ENCODE data around the gene PITX1.

PITX1 gene

DNA sequence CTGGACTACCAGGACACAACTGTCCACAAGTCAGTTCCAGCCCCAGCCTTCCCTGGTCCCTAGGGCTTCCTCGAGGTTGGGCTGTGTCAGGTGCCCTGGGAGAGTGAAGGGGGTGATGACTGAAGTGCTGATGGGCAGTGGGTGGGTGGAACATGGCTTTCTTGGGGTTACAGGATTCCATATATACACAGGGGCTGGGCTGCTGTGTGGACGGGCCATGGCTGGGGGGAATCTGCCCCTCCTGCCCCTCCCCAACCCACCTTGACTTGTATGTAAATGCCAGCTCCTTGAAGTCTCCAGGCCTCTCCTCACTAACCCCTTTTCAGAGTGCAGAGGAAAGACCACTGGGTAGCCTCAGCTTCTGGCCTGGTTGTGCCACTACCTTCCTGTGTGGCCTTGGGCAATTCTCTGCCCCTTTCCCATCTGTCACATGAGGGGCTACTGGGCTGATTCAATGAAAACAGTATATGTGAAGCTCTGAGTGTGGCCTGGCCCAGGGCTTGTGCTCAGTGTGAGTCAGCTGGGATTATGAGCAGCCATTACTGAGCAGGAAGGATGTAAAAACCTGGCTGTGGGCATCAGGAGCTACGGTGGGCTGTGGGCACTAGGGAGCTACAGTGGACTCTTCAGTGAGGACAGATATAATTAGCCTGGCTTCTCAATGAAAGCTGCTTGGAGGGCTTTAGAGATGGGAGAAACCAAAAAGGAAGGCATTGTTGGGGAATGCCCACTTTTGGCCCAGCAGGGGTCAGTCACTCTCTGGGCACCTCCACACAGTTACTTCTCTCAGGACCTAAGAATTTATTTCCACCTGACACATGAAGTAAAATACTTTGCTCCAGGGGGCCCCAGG, 23.3 kb downstream of the PITX1 start:
- Histone ChIP-seq H3K27ac (no peak overlapping the region), H3K36me3 (no peaks in the 10 kb centered on the region), H3K4me1 (peaks cover 0 to 39% (median 27%) of the 10 kb centered on the region in 4 donors), H3K4me3 (no peak overlapping the region), H3K9me3 (no peaks in the 10 kb centered on the region), H3K27me3 (no peaks in the 10 kb centered on the region)
- TF ChIP-seq, protein P1, sequence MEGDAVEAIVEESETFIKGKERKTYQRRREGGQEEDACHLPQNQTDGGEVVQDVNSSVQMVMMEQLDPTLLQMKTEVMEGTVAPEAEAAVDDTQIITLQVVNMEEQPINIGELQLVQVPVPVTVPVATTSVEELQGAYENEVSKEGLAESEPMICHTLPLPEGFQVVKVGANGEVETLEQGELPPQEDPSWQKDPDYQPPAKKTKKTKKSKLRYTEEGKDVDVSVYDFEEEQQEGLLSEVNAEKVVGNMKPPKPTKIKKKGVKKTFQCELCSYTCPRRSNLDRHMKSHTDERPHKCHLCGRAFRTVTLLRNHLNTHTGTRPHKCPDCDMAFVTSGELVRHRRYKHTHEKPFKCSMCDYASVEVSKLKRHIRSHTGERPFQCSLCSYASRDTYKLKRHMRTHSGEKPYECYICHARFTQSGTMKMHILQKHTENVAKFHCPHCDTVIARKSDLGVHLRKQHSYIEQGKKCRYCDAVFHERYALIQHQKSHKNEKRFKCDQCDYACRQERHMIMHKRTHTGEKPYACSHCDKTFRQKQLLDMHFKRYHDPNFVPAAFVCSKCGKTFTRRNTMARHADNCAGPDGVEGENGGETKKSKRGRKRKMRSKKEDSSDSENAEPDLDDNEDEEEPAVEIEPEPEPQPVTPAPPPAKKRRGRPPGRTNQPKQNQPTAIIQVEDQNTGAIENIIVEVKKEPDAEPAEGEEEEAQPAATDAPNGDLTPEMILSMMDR (IDR thresholded peaks at IDR 0.05): peak in 1 of 2 experiments; percentile 12
- intact Hi-C loops (cut with DNase I; ENCODE audit: low total_unique reads): no loop called here
- DNase-seq: no peak

DNA sequence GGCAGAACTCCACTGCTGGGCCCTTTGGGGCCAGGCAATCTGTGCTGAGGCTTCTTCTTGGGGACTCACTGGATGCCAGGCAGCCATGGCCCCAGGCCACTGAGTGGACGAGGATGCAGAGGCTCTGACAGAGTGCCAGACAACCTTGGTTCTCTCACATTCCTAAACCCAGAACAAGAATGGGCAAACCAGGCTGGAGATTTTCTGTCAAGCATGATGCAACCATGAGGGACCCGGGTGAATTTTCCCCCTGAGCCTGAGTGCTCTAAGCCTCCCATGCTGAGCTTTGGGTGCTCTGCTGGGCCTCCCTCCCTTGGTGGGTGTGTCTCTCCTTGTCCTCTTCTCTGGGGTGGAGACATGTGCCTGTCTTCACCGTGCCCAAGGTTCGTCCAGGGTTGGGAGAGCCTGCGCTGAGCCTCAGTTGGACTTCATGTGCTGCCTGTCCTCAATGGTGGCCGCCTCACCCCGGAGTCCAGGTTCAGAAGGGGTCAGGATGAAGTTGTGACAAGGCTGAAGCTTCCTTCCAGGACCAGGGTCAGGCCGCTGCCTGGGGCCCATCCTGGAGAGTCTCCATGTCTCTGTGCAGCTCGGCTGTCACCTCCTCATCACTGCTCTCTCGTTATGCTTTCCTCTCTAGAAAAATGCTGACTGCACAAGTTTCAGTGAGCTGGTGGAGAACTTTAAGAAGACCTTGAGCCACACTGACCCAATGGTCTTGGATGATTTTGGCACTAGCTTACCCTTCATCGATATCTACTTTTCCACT, 24.1 kb downstream of the PITX1 start:
- DNase-seq: no peak
- Histone ChIP-seq H3K27me3 (no peaks in the 10 kb centered on the region), H3K36me3 (no peaks in the 10 kb centered on the region), H3K9me3 (no peaks in the 10 kb centered on the region), H3K4me3 (no peak overlapping the region), H3K27ac (no peak overlapping the region), H3K4me1 (peaks cover 0 to 31% (median 23%) of the 10 kb centered on the region in 4 donors)
- intact Hi-C loops (cut with DNase I; ENCODE audit: low total_unique reads): no loop called here
- TF ChIP-seq, protein P1 (IDR thresholded peaks at IDR 0.05): no peak

DNA sequence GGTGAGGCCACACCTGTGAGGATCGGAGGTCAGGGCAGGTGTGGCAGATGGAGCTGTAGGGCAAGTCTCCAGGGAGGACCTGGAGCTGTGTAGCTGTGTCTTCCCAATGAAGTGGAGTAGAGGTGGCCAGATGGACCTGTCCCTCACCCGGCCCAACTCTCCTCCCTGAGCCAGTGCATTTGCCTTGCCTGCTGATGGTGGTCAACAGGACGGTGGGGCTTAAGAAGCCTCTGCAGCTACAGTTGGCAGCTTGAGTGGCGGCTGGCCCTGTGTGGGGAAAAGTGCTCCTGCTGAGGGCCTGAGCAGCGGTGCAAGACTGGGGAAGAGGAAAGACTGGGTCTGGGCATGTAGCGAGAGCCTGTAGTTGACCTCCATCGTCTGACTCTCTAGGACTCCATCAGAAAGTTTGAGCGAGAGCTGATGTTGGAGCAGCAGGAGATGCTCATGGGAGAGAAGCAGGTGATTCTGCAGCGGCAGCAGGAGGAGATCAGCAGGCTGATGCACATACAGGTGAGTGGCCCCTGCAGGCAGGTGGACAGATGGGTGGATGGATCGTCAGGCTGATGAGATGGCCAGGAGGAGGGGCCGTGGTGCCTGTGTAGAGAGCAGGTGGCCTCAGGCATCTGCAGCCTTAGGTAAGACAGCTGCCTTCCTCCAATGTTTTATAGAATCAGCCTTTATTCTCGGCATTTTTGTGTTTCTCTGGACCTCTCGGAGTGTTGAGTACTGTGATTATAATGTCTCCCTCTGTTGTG, 24.9 kb downstream of the PITX1 start:
- no peak for DNase-seq
- H3K9me3 ChIP-seq: no peaks in the 10 kb centered on the region
- no peaks in the 10 kb centered on the region for H3K27me3 ChIP-seq
- H3K4me3 ChIP-seq: no peak overlapping the region
- H3K27ac ChIP-seq: no peak overlapping the region
- H3K4me1 ChIP-seq: peaks cover 0 to 23% (median 15%) of the 10 kb centered on the region in 4 donors
- intact Hi-C loops (cut with DNase I; ENCODE audit: low total_unique reads): no loop called here
- TF ChIP-seq, protein P1 (IDR thresholded peaks at IDR 0.05): no peak
- no peaks in the 10 kb centered on the region for H3K36me3 ChIP-seq

DNA sequence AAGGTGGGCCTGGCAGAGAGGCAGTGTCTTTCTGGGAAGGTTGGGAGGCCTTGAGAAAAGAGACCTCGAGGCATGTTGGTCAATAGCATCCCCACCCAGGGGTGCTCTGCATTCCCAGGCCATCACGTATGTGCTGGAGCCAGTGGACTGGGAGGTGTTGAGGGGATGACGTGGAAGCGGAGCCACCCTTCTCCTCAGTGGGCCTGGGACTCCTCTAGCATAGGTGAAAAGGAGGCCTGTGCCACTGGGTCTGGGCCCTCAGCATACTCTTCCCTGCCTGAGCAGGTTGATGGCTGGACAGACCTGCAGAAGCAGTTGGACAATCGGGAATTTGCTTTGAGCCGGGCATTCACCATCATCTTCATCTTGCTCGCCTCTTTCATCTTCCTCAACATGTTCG, 25.5 kb downstream of the PITX1 start:
- no peaks in the 10 kb centered on the region for H3K27me3 ChIP-seq
- no peak for DNase-seq
- no peak overlapping the region for H3K4me3 ChIP-seq
- peaks cover 0 to 2% (median 0%) of the 10 kb centered on the region in 3 donors for H3K36me3 ChIP-seq
- intact Hi-C loops (cut with DNase I; ENCODE audit: low total_unique reads): no loop called here
- peaks cover 0 to 17% (median 9%) of the 10 kb centered on the region in 4 donors for H3K4me1 ChIP-seq
- no peaks in the 10 kb centered on the region for H3K9me3 ChIP-seq
- TF ChIP-seq, protein P1 (IDR thresholded peaks at IDR 0.05): no peak
- no peak overlapping the region for H3K27ac ChIP-seq

DNA sequence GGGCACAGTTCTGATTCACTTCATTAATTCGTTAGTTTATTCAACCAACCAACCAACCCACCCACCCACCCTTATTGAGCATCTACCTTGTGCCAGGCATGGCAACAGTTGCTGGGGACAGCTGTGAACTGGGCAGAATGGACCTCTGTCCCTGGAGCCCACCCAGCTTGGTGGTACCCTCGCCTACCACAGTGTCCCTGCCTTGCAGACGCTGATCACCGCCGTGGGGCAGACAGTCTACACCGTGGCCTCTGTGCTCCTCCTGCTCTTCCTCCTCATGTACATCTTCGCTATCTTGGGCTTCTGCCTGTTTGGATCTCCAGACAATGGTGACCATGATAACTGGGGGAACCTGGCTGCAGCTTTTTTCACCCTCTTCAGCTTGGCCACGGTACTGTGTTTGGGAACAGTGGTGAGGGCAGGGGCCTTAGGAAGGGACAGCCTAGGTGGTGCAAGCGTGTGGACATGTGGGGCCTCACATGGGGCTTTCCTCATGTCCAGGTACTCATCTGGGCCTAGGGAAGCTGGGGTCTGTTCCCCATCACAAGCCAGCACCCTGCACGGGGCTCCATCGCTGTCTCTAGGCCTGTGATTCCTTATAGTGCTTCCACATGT, 26.2 kb downstream of the PITX1 start:
- Histone ChIP-seq H3K4me3 (no peak overlapping the region), H3K27ac (no peak overlapping the region), H3K36me3 (peaks cover 0 to 4% (median 0%) of the 10 kb centered on the region in 3 donors), H3K9me3 (no peaks in the 10 kb centered on the region), H3K4me1 (peaks cover 0 to 10% (median 2%) of the 10 kb centered on the region in 4 donors), H3K27me3 (no peaks in the 10 kb centered on the region)
- TF ChIP-seq, protein P1 (IDR thresholded peaks at IDR 0.05): no peak
- no peak for DNase-seq
- intact Hi-C loops (cut with DNase I; ENCODE audit: low total_unique reads): no loop called here

All from tibial artery (tissue), 4 donors.